Measurements from ENCODE around the gene PLEKHO1.
A peak's percentile ranks its signal among the peaks of the same experiment; 100 is the strongest.
"Not testable (repeated sequence)": the region's sequence is repeated elsewhere in the genome, so short reads cannot be mapped to it uniquely, and the experiment has no call there.

PLEKHO1 gene

DNA sequence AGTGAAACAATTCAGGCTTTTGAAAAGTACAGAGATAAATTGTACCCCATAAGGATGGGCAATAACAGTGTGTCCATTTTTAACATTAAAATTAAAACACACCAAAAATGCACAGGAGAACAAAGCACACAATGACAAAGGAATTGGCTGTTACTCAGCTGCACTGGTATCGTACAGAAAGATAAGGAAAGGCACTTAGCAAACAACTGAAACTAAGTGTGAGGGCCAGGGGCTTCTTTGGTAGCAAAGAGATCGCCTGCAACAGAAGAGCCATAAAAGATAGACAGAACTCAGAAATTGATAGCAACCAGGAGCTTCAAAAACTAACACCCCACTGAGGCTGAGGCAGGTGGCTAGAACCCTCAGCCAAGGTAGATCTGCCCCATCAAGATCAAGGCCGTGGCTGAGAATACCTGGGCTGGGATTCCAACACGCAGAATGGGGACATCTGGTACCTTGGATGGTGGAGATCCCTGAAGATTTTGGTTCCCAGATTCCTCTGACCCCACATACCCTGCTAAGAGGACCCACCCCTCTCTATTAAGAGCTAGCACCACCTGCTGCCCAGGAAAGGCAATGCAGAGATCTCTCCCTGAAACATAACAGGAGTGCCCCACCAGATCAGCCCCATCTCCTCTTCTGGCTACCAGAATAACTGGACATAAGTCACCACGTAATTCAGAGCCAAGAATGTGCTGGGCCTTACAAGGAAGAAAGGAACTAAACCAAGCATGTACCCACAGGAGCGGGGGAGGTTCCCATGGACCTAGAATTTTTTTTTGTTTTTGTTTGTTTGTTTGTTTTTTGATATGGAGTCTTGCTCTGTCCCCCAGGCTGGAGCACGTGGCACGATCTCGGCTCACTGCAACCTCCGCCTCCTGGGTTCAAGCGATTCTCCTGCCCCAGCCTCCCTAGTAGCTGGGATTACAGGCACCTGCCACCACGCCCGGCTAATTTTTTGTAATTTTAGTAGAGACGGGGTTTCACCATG, 16.2 kb downstream of the PLEKHO1 start:
- ATAC-seq (replicated peaks; ENCODE audit: extremely low read depth, poor library complexity, severe bottlenecking), result no peak
- Mint-ChIP-seq H3K27me3 (no peaks in the 10 kb centered on the region), H3K36me3 (ENCODE audit: insufficient read depth) (peaks cover 4% of the 10 kb centered on the region), H3K4me3 (no peak overlapping the region), H3K9me3 (no peaks in the 10 kb centered on the region), H3K4me1 (peaks cover 10% of the 10 kb centered on the region), H3K27ac (ENCODE audit: low read depth) (no peak overlapping the region)
- DNase-seq (ENCODE audit: low spot score in 2 of 2), result no peak

GRCh38 chr1:150168960-150169601, 19.4 kb downstream of the PLEKHO1 start:
- Mint-ChIP-seq H3K27me3 (no peaks in the 10 kb centered on the region), H3K9me3 (no peaks in the 10 kb centered on the region), H3K27ac (ENCODE audit: low read depth) (no peak overlapping the region), H3K4me1 (no peaks in the 10 kb centered on the region), H3K4me3 (no peak overlapping the region), H3K36me3 (ENCODE audit: insufficient read depth) (peaks cover 4% of the 10 kb centered on the region)
- ATAC-seq (replicated peaks; ENCODE audit: extremely low read depth, poor library complexity, severe bottlenecking) (no peak), DNase-seq (ENCODE audit: low spot score in 2 of 2) (peak in 1 of 2 donors; percentile 38)

DNA sequence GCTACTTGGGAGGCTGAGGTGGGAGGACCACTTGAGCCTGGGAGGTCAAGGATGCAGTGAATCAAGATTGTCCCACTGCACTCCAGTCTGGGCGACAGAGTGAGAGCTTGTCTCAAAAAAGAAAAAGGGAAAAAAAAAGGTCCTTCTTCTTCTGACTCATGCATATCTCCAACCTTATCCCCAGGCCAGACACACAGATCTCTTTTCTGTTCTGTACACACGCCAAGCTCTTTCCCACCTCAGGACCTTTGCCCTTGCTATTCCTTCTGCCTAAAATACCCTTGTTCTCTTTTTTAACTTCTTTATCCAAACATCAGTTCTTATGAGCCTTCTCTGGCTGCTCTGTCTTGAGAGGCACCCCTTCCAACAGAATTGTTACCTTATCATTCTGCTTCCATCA, 22.1 kb downstream of the PLEKHO1 start:
- H3K36me3 Mint-ChIP-seq (ENCODE audit: insufficient read depth), result peaks cover 2% of the 10 kb centered on the region
- no peaks in the 10 kb centered on the region for H3K4me1 Mint-ChIP-seq
- H3K27me3 Mint-ChIP-seq, result no peaks in the 10 kb centered on the region
- H3K4me3 Mint-ChIP-seq, result no peak overlapping the region
- no peak overlapping the region for H3K27ac Mint-ChIP-seq (ENCODE audit: low read depth)
- no peak for DNase-seq (ENCODE audit: low spot score in 2 of 2)
- H3K9me3 Mint-ChIP-seq, result no peaks in the 10 kb centered on the region
- no peak for ATAC-seq (replicated peaks; ENCODE audit: extremely low read depth, poor library complexity, severe bottlenecking)

GRCh38 chr1:150173141-150173585, 23.4 kb downstream of the PLEKHO1 start:
- ATAC-seq (replicated peaks; ENCODE audit: extremely low read depth, poor library complexity, severe bottlenecking), result no peak
- no peak for DNase-seq (ENCODE audit: low spot score in 2 of 2)
- H3K27me3 Mint-ChIP-seq, result no peaks in the 10 kb centered on the region
- no peak overlapping the region for H3K4me3 Mint-ChIP-seq
- peaks cover 2% of the 10 kb centered on the region for H3K36me3 Mint-ChIP-seq (ENCODE audit: insufficient read depth)
- no peaks in the 10 kb centered on the region for H3K9me3 Mint-ChIP-seq
- H3K4me1 Mint-ChIP-seq, result no peaks in the 10 kb centered on the region
- no peak overlapping the region for H3K27ac Mint-ChIP-seq (ENCODE audit: low read depth)

DNA sequence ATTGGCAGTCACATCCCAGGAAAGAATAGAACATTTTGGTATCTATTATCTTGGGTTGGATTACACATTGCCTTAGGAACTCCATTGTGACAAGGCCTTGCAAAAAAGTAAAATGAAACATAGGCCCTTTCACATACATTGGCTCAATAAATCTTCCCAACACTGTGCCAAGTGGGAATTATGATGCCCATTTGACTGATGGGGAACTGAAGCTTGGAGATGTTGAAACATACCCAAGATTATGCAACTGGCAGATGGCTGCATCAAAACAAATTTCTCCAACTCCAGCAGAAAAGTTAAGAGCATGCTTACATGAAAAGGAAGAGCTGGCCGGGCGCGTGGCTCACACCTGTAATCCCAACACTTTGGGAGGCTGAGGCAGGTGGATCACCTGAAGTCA, 26.9 kb downstream of the PLEKHO1 start:
- no peaks in the 10 kb centered on the region for H3K27me3 Mint-ChIP-seq
- no peaks in the 10 kb centered on the region for H3K36me3 Mint-ChIP-seq (ENCODE audit: insufficient read depth)
- DNase-seq (ENCODE audit: low spot score in 2 of 2) (no peak), ATAC-seq (replicated peaks; ENCODE audit: extremely low read depth, poor library complexity, severe bottlenecking) (no peak)
- H3K9me3 Mint-ChIP-seq, result no peaks in the 10 kb centered on the region
- H3K4me1 Mint-ChIP-seq, result no peaks in the 10 kb centered on the region
- no peak overlapping the region for H3K27ac Mint-ChIP-seq (ENCODE audit: low read depth)
- no peak overlapping the region for H3K4me3 Mint-ChIP-seq

DNA sequence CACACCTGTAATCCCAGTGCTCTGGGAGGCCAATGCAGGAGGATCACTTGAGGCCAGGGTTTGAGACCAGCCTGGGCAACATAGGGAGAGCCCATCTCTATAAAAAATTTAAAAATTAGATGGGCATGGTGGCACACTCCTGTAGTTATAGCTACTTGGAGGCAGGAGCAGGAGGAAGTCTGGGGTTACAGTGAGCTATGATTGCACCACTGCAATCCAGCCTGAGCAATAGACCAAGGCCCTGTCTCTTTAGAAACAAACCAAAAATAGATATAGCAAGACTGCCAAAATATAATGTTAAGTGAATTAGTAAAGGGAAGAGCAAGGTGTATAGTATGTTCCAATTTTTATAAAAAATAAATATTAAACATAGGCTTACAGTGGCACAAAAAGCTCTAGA, 28.8 kb downstream of the PLEKHO1 start:
- Mint-ChIP-seq H3K36me3 (ENCODE audit: insufficient read depth) (no peaks in the 10 kb centered on the region), H3K9me3 (no peaks in the 10 kb centered on the region), H3K27ac (ENCODE audit: low read depth) (no peak overlapping the region), H3K4me1 (no peaks in the 10 kb centered on the region), H3K27me3 (no peaks in the 10 kb centered on the region), H3K4me3 (no peak overlapping the region)
- DNase-seq (ENCODE audit: low spot score in 2 of 2), result no peak
- ATAC-seq (replicated peaks; ENCODE audit: extremely low read depth, poor library complexity, severe bottlenecking), result no peak

- Mint-ChIP-seq H3K4me1 (no peaks in the 10 kb centered on the region), H3K27ac (ENCODE audit: low read depth) (no peak overlapping the region), H3K4me3 (no peak overlapping the region), H3K27me3 (no peaks in the 10 kb centered on the region), H3K9me3 (no peaks in the 10 kb centered on the region), H3K36me3 (ENCODE audit: insufficient read depth) (no peaks in the 10 kb centered on the region)
- ATAC-seq (replicated peaks; ENCODE audit: extremely low read depth, poor library complexity, severe bottlenecking) (no peak), DNase-seq (ENCODE audit: low spot score in 2 of 2) (no peak)
Observed at GRCh38 chr1:150179867-150180266, 30.2 kb downstream of the PLEKHO1 start.

- H3K36me3 Mint-ChIP-seq (ENCODE audit: insufficient read depth), result no peaks in the 10 kb centered on the region
- no peak for DNase-seq (ENCODE audit: low spot score in 2 of 2)
Observed at GRCh38 chr1:150180474-150180873, 30.8 kb downstream of the PLEKHO1 start.

DNA sequence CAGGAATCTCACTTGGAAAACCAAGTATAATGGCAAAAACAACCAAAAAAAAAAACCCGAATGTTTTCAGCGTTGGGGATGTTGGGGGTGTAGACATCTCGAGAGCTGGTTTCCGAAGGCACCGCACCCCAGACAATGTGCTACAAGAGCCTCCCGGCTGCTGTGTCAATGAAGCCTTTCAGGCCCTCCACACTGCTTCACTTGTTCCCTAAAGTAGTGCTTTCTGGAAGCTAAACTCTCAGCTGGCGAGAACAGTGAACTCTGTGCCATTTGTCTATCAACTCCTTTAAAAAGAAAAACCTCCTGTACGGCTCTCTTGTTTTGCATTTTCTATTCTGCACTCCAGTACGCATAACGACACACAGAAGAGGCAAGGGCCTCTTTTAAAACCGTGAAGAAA, 32.5 kb downstream of the PLEKHO1 start:
- H3K4me1 Mint-ChIP-seq, result peaks cover 3% of the 10 kb centered on the region
- H3K4me3 Mint-ChIP-seq, result no peak overlapping the region
- no peak for ATAC-seq (replicated peaks; ENCODE audit: extremely low read depth, poor library complexity, severe bottlenecking)

More at GRCh38 chr1:150180474-150180873, 30.8 kb downstream of the PLEKHO1 start:
- no peaks in the 10 kb centered on the region for H3K4me1 Mint-ChIP-seq
- no peak overlapping the region for H3K4me3 Mint-ChIP-seq
- no peaks in the 10 kb centered on the region for H3K27me3 Mint-ChIP-seq
- ATAC-seq (replicated peaks; ENCODE audit: extremely low read depth, poor library complexity, severe bottlenecking), result no peak
- H3K27ac Mint-ChIP-seq (ENCODE audit: low read depth), result no peak overlapping the region
- H3K9me3 Mint-ChIP-seq, result no peaks in the 10 kb centered on the region

GRCh38 chr1:150183061-150183460, 33.3 kb downstream of the PLEKHO1 start:
- DNase-seq (ENCODE audit: low spot score in 2 of 2) (no peak), ATAC-seq (replicated peaks; ENCODE audit: extremely low read depth, poor library complexity, severe bottlenecking) (no peak)
- Mint-ChIP-seq H3K4me1 (peaks cover 8% of the 10 kb centered on the region), H3K27me3 (no peaks in the 10 kb centered on the region), H3K27ac (ENCODE audit: low read depth) (no peak overlapping the region), H3K4me3 (no peak overlapping the region), H3K9me3 (no peaks in the 10 kb centered on the region), H3K36me3 (ENCODE audit: insufficient read depth) (no peaks in the 10 kb centered on the region)

More for the DNA sequence above, 32.5 kb downstream of the PLEKHO1 start:
- no peak overlapping the region for H3K27ac Mint-ChIP-seq (ENCODE audit: low read depth)
- H3K27me3 Mint-ChIP-seq, result no peaks in the 10 kb centered on the region
- H3K36me3 Mint-ChIP-seq (ENCODE audit: insufficient read depth), result no peaks in the 10 kb centered on the region
- H3K9me3 Mint-ChIP-seq, result no peaks in the 10 kb centered on the region
- DNase-seq (ENCODE audit: low spot score in 2 of 2), result no peak

- DNase-seq (ENCODE audit: low spot score in 2 of 2), result no peak
- no peaks in the 10 kb centered on the region for H3K27me3 Mint-ChIP-seq
- no peak for ATAC-seq (replicated peaks; ENCODE audit: extremely low read depth, poor library complexity, severe bottlenecking)
- H3K9me3 Mint-ChIP-seq, result no peaks in the 10 kb centered on the region
- H3K36me3 Mint-ChIP-seq (ENCODE audit: insufficient read depth), result no peaks in the 10 kb centered on the region
- no peak overlapping the region for H3K4me3 Mint-ChIP-seq
- no peak overlapping the region for H3K27ac Mint-ChIP-seq (ENCODE audit: low read depth)
- H3K4me1 Mint-ChIP-seq, result peaks cover 8% of the 10 kb centered on the region
Observed at GRCh38 chr1:150185481-150185880, 35.8 kb downstream of the PLEKHO1 start.

DNA sequence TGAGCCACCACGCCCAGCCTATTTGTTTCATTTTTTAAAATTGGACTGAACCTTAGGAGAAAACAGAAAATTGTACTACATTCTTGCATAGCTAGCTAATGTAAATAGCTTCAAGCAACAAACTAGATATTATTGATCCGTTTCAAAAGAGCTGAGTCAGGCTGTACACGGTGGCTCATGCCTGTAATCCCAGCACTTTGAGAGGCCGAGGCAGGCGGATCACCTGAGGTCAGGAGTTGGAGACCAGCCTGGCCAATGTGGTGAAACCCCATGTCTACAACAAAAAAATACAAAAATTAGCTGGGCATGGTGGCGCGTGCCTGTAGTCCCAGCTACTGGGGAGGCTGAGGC, 36.7 kb downstream of the PLEKHO1 start:
- H3K4me1 Mint-ChIP-seq; DNase-seq (ENCODE audit: low spot score in 2 of 2); H3K9me3 Mint-ChIP-seq; H3K27ac Mint-ChIP-seq (ENCODE audit: low read depth); H3K27me3 Mint-ChIP-seq; ATAC-seq (replicated peaks; ENCODE audit: extremely low read depth, poor library complexity, severe bottlenecking); H3K36me3 Mint-ChIP-seq (ENCODE audit: insufficient read depth); H3K4me3 Mint-ChIP-seq: not testable (repeated sequence)
